Measurements from ENCODE around the gene CXCL13.
"Not testable (repeated sequence)": the region's sequence is repeated elsewhere in the genome, so short reads cannot be mapped to it uniquely, and the experiment has no call there.

Gene CXCL13

GRCh38 chr4:77605210-77605902 is at the start of gene CXCL13:
CXCL13 (plus strand) TSS chr4:77605820; CDS start chr4:77605866, 46 bp downstream.
- in situ Hi-C loops (cut with HindIII; ENCODE audit: low pct_ligation_motif_present, low pct_unique_long_range_greater_than_20kb, low sequenced_read_pairs): no loop called here
- no peak for DNase-seq

- in situ Hi-C loops (cut with HindIII; ENCODE audit: low pct_ligation_motif_present, low pct_unique_long_range_greater_than_20kb, low sequenced_read_pairs): no loop called here
- DNase-seq: no peak
These were observed 45.5 kb upstream of the CXCL13 start for GRCh38 chr4:77560170-77560569.

GRCh38 chr4:77561720-77562119 is 43.9 kb upstream of the CXCL13 start:
- in situ Hi-C loops (cut with HindIII; ENCODE audit: low pct_ligation_motif_present, low pct_unique_long_range_greater_than_20kb, low sequenced_read_pairs); DNase-seq: not testable (repeated sequence)

GRCh38 chr4:77564231-77564630 is 41.4 kb upstream of the CXCL13 start:
- no peak for DNase-seq
- in situ Hi-C loops (cut with HindIII; ENCODE audit: low pct_ligation_motif_present, low pct_unique_long_range_greater_than_20kb, low sequenced_read_pairs): no loop called here

GRCh38 chr4:77566148-77566547 is 39.5 kb upstream of the CXCL13 start:
- in situ Hi-C loops (cut with HindIII; ENCODE audit: low pct_ligation_motif_present, low pct_unique_long_range_greater_than_20kb, low sequenced_read_pairs): no loop called here
- no peak for DNase-seq

GRCh38 chr4:77567549-77567948 is 38.1 kb upstream of the CXCL13 start:
- DNase-seq: no peak

GRCh38 chr4:77570508-77571214 is 35.0 kb upstream of the CXCL13 start:
- in situ Hi-C loops (cut with HindIII; ENCODE audit: low pct_ligation_motif_present, low pct_unique_long_range_greater_than_20kb, low sequenced_read_pairs); DNase-seq: not testable (repeated sequence)

More at GRCh38 chr4:77567549-77567948, 38.1 kb upstream of the CXCL13 start:
- in situ Hi-C loops (cut with HindIII; ENCODE audit: low pct_ligation_motif_present, low pct_unique_long_range_greater_than_20kb, low sequenced_read_pairs): no loop called here

GRCh38 chr4:77576351-77576750 is 29.3 kb upstream of the CXCL13 start:
- in situ Hi-C loops (cut with HindIII; ENCODE audit: low pct_ligation_motif_present, low pct_unique_long_range_greater_than_20kb, low sequenced_read_pairs): no loop called here
- DNase-seq: no peak

GRCh38 chr4:77578145-77578544 is 27.5 kb upstream of the CXCL13 start:
- in situ Hi-C loops (cut with HindIII; ENCODE audit: low pct_ligation_motif_present, low pct_unique_long_range_greater_than_20kb, low sequenced_read_pairs): no loop called here

GRCh38 chr4:77579406-77580076 is 26.1 kb upstream of the CXCL13 start:
- DNase-seq: peak; percentile 90

More at GRCh38 chr4:77578145-77578544, 27.5 kb upstream of the CXCL13 start:
- DNase-seq: no peak

GRCh38 chr4:77581724-77582123 is 23.9 kb upstream of the CXCL13 start:
- no peak for DNase-seq

More at GRCh38 chr4:77579406-77580076, 26.1 kb upstream of the CXCL13 start:
- in situ Hi-C loops (cut with HindIII; ENCODE audit: low pct_ligation_motif_present, low pct_unique_long_range_greater_than_20kb, low sequenced_read_pairs): no loop called here

GRCh38 chr4:77582156-77582555 is 23.5 kb upstream of the CXCL13 start:
- in situ Hi-C loops (cut with HindIII; ENCODE audit: low pct_ligation_motif_present, low pct_unique_long_range_greater_than_20kb, low sequenced_read_pairs): no loop called here
- no peak for DNase-seq

More at GRCh38 chr4:77581724-77582123, 23.9 kb upstream of the CXCL13 start:
- in situ Hi-C loops (cut with HindIII; ENCODE audit: low pct_ligation_motif_present, low pct_unique_long_range_greater_than_20kb, low sequenced_read_pairs): no loop called here

- DNase-seq: no peak
- in situ Hi-C loops (cut with HindIII; ENCODE audit: low pct_ligation_motif_present, low pct_unique_long_range_greater_than_20kb, low sequenced_read_pairs): no loop called here
These were observed 22.9 kb upstream of the CXCL13 start for GRCh38 chr4:77582711-77583110.

- in situ Hi-C loops (cut with HindIII; ENCODE audit: low pct_ligation_motif_present, low pct_unique_long_range_greater_than_20kb, low sequenced_read_pairs): no loop called here
- DNase-seq: no peak
These were observed 18.7 kb upstream of the CXCL13 start for GRCh38 chr4:77586951-77587383.

- in situ Hi-C loops (cut with HindIII; ENCODE audit: low pct_ligation_motif_present, low pct_unique_long_range_greater_than_20kb, low sequenced_read_pairs): no loop called here
- no peak for DNase-seq
These were observed 15.1 kb upstream of the CXCL13 start for GRCh38 chr4:77590482-77590881.

- in situ Hi-C loops (cut with HindIII; ENCODE audit: low pct_ligation_motif_present, low pct_unique_long_range_greater_than_20kb, low sequenced_read_pairs): no loop called here
- DNase-seq: no peak
These were observed 14.1 kb upstream of the CXCL13 start for GRCh38 chr4:77591532-77591931.

- in situ Hi-C loops (cut with HindIII; ENCODE audit: low pct_ligation_motif_present, low pct_unique_long_range_greater_than_20kb, low sequenced_read_pairs): no loop called here
- DNase-seq: no peak
These were observed 12.5 kb upstream of the CXCL13 start for GRCh38 chr4:77593101-77593500.

GRCh38 chr4:77593993-77594392 is 11.6 kb upstream of the CXCL13 start:
- peak; percentile 32 for DNase-seq
- in situ Hi-C loops (cut with HindIII; ENCODE audit: low pct_ligation_motif_present, low pct_unique_long_range_greater_than_20kb, low sequenced_read_pairs): no loop called here

- in situ Hi-C loops (cut with HindIII; ENCODE audit: low pct_ligation_motif_present, low pct_unique_long_range_greater_than_20kb, low sequenced_read_pairs): no loop called here
These were observed 10.2 kb upstream of the CXCL13 start for GRCh38 chr4:77595364-77595973.

More at GRCh38 chr4:77595364-77595973, 10.2 kb upstream of the CXCL13 start:
- no peak for DNase-seq

Data from ACHN (cell line).